Measurements from ENCODE around the gene DNAJC6.
A peak's percentile ranks its signal among the peaks of the same experiment; 100 is the strongest.

DNAJC6 gene

GRCh38 chr1:65414538-65414937 is 105.2 kb downstream of the DNAJC6 start:
- no peak for TF ChIP-seq POLR2A (IDR thresholded peaks at IDR 0.05; ENCODE audit: low read depth, low read length)
- TF ChIP-seq POLR2AphosphoS5 (IDR thresholded peaks at IDR 0.05; ENCODE audit: low read depth, low read length) = no peak
- no peak for TF ChIP-seq TAF1 (IDR thresholded peaks at IDR 0.05; ENCODE audit: borderline replicate concordance, low read depth, low read length)
- FAIRE-seq (no peak), DNase-seq (ENCODE audit: insufficient read length) (no peak)

GRCh38 chr1:65416767-65417166 is 107.4 kb downstream of the DNAJC6 start:
- no peak for FAIRE-seq
- no peak for DNase-seq (ENCODE audit: insufficient read length)
- TF ChIP-seq POLR2AphosphoS5 (IDR thresholded peaks at IDR 0.05; ENCODE audit: low read depth, low read length) = no peak
- TF ChIP-seq TAF1 (IDR thresholded peaks at IDR 0.05; ENCODE audit: borderline replicate concordance, low read depth, low read length) = no peak
- no peak for TF ChIP-seq POLR2A (IDR thresholded peaks at IDR 0.05; ENCODE audit: low read depth, low read length)

- DNase-seq (ENCODE audit: insufficient read length) (no peak), FAIRE-seq (no peak)
- TF ChIP-seq POLR2A (IDR thresholded peaks at IDR 0.05; ENCODE audit: low read depth, low read length) (no peak), POLR2AphosphoS5 (IDR thresholded peaks at IDR 0.05; ENCODE audit: low read depth, low read length) (no peak), TAF1 (IDR thresholded peaks at IDR 0.05; ENCODE audit: borderline replicate concordance, low read depth, low read length) (no peak)
Measured at GRCh38 chr1:65417729-65418128, 108.4 kb downstream of the DNAJC6 start.

- TF ChIP-seq TAF1 (IDR thresholded peaks at IDR 0.05; ENCODE audit: borderline replicate concordance, low read depth, low read length) (no peak), POLR2A (IDR thresholded peaks at IDR 0.05; ENCODE audit: low read depth, low read length) (no peak), POLR2AphosphoS5 (IDR thresholded peaks at IDR 0.05; ENCODE audit: low read depth, low read length) (no peak)
- DNase-seq (ENCODE audit: insufficient read length) (no peak), FAIRE-seq (no peak)
Measured at GRCh38 chr1:65418522-65419185, 109.3 kb downstream of the DNAJC6 start.

- TF ChIP-seq TAF1 (IDR thresholded peaks at IDR 0.05; ENCODE audit: borderline replicate concordance, low read depth, low read length) (no peak), POLR2A (IDR thresholded peaks at IDR 0.05; ENCODE audit: low read depth, low read length) (no peak), POLR2AphosphoS5 (IDR thresholded peaks at IDR 0.05; ENCODE audit: low read depth, low read length) (no peak)
- DNase-seq (ENCODE audit: insufficient read length) (peak; percentile 84), FAIRE-seq (peak; percentile 93)
Measured at GRCh38 chr1:65419681-65420589, 110.6 kb downstream of the DNAJC6 start.

GRCh38 chr1:65420590-65421350 is 111.4 kb downstream of the DNAJC6 start, which contains the start of the genes LEPR and LEPROT:
Gene LEPR (plus strand): TSS chr1:65420668. CDS start chr1:65565566, 144,898 bp downstream.
Gene LEPROT (plus strand): TSS chr1:65420668. CDS start chr1:65420725, 57 bp downstream.
- no peak for TF ChIP-seq TAF1 (IDR thresholded peaks at IDR 0.05; ENCODE audit: borderline replicate concordance, low read depth, low read length)
- TF ChIP-seq POLR2A (IDR thresholded peaks at IDR 0.05; ENCODE audit: low read depth, low read length) = peak; percentile 82
- peak; percentile 63 for TF ChIP-seq POLR2AphosphoS5 (IDR thresholded peaks at IDR 0.05; ENCODE audit: low read depth, low read length)
- peak; percentile 80 for DNase-seq (ENCODE audit: insufficient read length)
- FAIRE-seq = no peak

- FAIRE-seq (peak; percentile 73), DNase-seq (ENCODE audit: insufficient read length) (no peak)
- TF ChIP-seq POLR2AphosphoS5 (IDR thresholded peaks at IDR 0.05; ENCODE audit: low read depth, low read length) (no peak), TAF1 (IDR thresholded peaks at IDR 0.05; ENCODE audit: borderline replicate concordance, low read depth, low read length) (no peak), POLR2A (IDR thresholded peaks at IDR 0.05; ENCODE audit: low read depth, low read length) (no peak)
Measured at GRCh38 chr1:65421351-65422025, 112.1 kb downstream of the DNAJC6 start.

- FAIRE-seq (no peak), DNase-seq (ENCODE audit: insufficient read length) (no peak)
- no peak for TF ChIP-seq POLR2A (IDR thresholded peaks at IDR 0.05; ENCODE audit: low read depth, low read length)
- no peak for TF ChIP-seq POLR2AphosphoS5 (IDR thresholded peaks at IDR 0.05; ENCODE audit: low read depth, low read length)
- TF ChIP-seq TAF1 (IDR thresholded peaks at IDR 0.05; ENCODE audit: borderline replicate concordance, low read depth, low read length) = no peak
Measured at GRCh38 chr1:65422241-65423203, 113.2 kb downstream of the DNAJC6 start.

GRCh38 chr1:65423884-65424572 is 114.7 kb downstream of the DNAJC6 start:
- TF ChIP-seq POLR2A (IDR thresholded peaks at IDR 0.05; ENCODE audit: low read depth, low read length) (no peak), POLR2AphosphoS5 (IDR thresholded peaks at IDR 0.05; ENCODE audit: low read depth, low read length) (no peak), TAF1 (IDR thresholded peaks at IDR 0.05; ENCODE audit: borderline replicate concordance, low read depth, low read length) (no peak)
- DNase-seq (ENCODE audit: insufficient read length) (no peak), FAIRE-seq (no peak)
